GM12878 (cell line): ENCODE results near the gene NCKAP5. TPM values are rescaled to one million over a fixed set of nuclear protein-coding genes. Genes with fewer than 3 reads are reported as not detected.

Experiments
- ATAC-seq: fragments of 200-7000 bp; cut with Tn5 transposase; 3 replicates; pipeline ENCODE4 v1.9.1; 2020; ENCODE audit warnings: mild to moderate bottlenecking, moderate library complexity
- BruUV-seq: library from RNA; stranded (reverse); fragments of 400-500 nt; replicated peaks from 2 replicates; lab custom pipeline; 2021; lab: Mats Ljungman, UMichigan
- CTCF ChIA-PET: fragments of 300-600 bp; sonication (Branson Sonifier 250); formaldehyde crosslinking; extraction: SDS; loops from one replicate; lab custom pipeline; 2021; ENCODE audit warnings: inconsistent platforms; lab: Yijun Ruan, JAX
- POLR2A ChIA-PET: fragments of 350-600 bp; formaldehyde crosslinking; extraction: SDS; loops from one replicate; lab custom pipeline; 2021; ENCODE audit warnings: inconsistent platforms; lab: Charles Lee
- RAD21 ChIA-PET: fragments of 300-600 bp; sonication (Branson Sonifier 250); formaldehyde crosslinking; loops from one replicate; lab custom pipeline; 2023; ENCODE audit warnings: antibody characterized with exemption; ENCODE audit not compliant: unreplicated experiment; lab: Charles Lee
- SMC1A ChIA-PET: fragments of 300-600 bp; sonication (Branson Sonifier 250); formaldehyde crosslinking; loops from one replicate; lab custom pipeline; 2023; ENCODE audit not compliant: unreplicated experiment, uncharacterized antibody; lab: Charles Lee
- DNase-seq: peaks from one replicate; pipeline ENCODE4 v3.0.0-alpha.2; 2011; ENCODE audit warnings: low read depth, low spot score
- FAIRE-seq: peaks from 3 replicates; lab custom pipeline; 2011; peaks lifted over from hg19 to GRCh38; lab: Jason Lieb, UNC
- H2AFZ ChIP-seq: 2 replicates; pipeline ENCODE4 v1.6.0; 2011; ENCODE audit warnings: low read depth, low read length, control low read depth; ENCODE audit not compliant: control insufficient read depth
- H3K27ac ChIP-seq: 2 replicates; pipeline ENCODE4 v1.5.1; 2011; ENCODE audit warnings: control low read depth; ENCODE audit not compliant: control insufficient read depth, insufficient read depth
- H3K27me3 ChIP-seq, 2 experiments: replicated peaks in 1 of 2; 2 replicates each; pipeline versions ENCODE4 v1.6.0 to v1.6.1; 2011; ENCODE audit warnings: low read length in 1 of 2; ENCODE audit not compliant: control insufficient read depth in 2 of 2, insufficient read depth in 2 of 2
- H3K36me3 ChIP-seq, 2 experiments: 2 replicates each; pipeline ENCODE4 v1.5.1; 2011; ENCODE audit warnings: low read length in 1 of 2; ENCODE audit not compliant: control insufficient read depth in 2 of 2, insufficient read depth in 2 of 2
- H3K4me1 ChIP-seq: 2 replicates; pipeline ENCODE4 v1.6.1; 2011; ENCODE audit warnings: mild to moderate bottlenecking, low read length, moderate library complexity, mixed read lengths; ENCODE audit not compliant: control insufficient read depth, insufficient read depth
- H3K4me2 ChIP-seq: 2 replicates; pipeline ENCODE4 v1.6.0; 2011; ENCODE audit warnings: control low read depth; ENCODE audit not compliant: control insufficient read depth, insufficient read depth
- H3K4me3 ChIP-seq: fragments of 200-600 bp; sonication (generic); 2 replicates; pipeline ENCODE4 v1.5.1; 2016
- H3K79me2 ChIP-seq: 2 replicates; pipeline ENCODE4 v1.6.0; 2011; ENCODE audit warnings: low read length; ENCODE audit not compliant: control insufficient read depth, insufficient read depth
- H3K9ac ChIP-seq: 2 replicates; pipeline ENCODE4 v1.8.0; 2011; ENCODE audit warnings: low read length, control low read depth, mixed read lengths; ENCODE audit not compliant: control insufficient read depth, insufficient read depth
- H3K9me3 ChIP-seq: replicated peaks from 3 replicates; pipeline ENCODE4 v1.5.1; 2011; ENCODE audit warnings: mild to moderate bottlenecking, low read length; ENCODE audit not compliant: control insufficient read depth, insufficient read depth
- H4K20me1 ChIP-seq: 2 replicates; pipeline ENCODE4 v1.6.0; 2011; ENCODE audit not compliant: control insufficient read depth, insufficient read depth
- CHD2 ChIP-seq: IDR thresholded peaks from 2 replicates; pipeline ENCODE4 v1.6.1; 2011; ENCODE audit warnings: low read depth, low read length, improper control_type of control experiment, borderline replicate concordance
- EED ChIP-seq: sonication (generic); IDR thresholded peaks from 2 replicates; pipeline ENCODE4 v1.6.1; 2016; ENCODE audit warnings: antibody characterized with exemption, low read depth
- FOS ChIP-seq: IDR thresholded peaks from 3 replicates; pipeline ENCODE4 v1.6.1; 2011; ENCODE audit warnings: borderline replicate concordance; ENCODE audit not compliant: insufficient read length; ENCODE audit errors: extremely low read depth
- HDAC6 ChIP-seq: fragments of 200-600 bp; sonication (generic); IDR thresholded peaks from one replicate; pipeline ENCODE4 v1.8.0; 2017; ENCODE audit warnings: antibody characterized with exemption; ENCODE audit not compliant: unreplicated experiment
- KDM1A ChIP-seq: fragments of 200-600 bp; sonication (generic); IDR thresholded peaks from 2 replicates; pipeline ENCODE4 v1.6.1; 2016; ENCODE audit warnings: borderline replicate concordance
- RAD21 ChIP-seq: IDR thresholded peaks from 2 replicates; pipeline ENCODE4 v1.6.1; 2011; ENCODE audit warnings: mild to moderate bottlenecking, low read depth, low read length, moderate library complexity; ENCODE audit not compliant: insufficient read depth
- SP1 ChIP-seq: IDR thresholded peaks from one replicate; pipeline ENCODE4 v1.6.1; 2011; ENCODE audit warnings: low read depth, low read length
- ZZZ3 ChIP-seq: IDR thresholded peaks from 2 replicates; pipeline ENCODE4 v1.6.1; 2011; ENCODE audit warnings: low read depth; ENCODE audit not compliant: control insufficient read depth, insufficient read length
- WGBS: methylation state at CpG from one replicate; pipeline ENCODE4 v1.1.6; 2016; ENCODE audit warnings: low lambda C conversion rate; ENCODE audit not compliant: insufficient replicate concordance, insufficient coverage; ENCODE audit errors: missing lambda C conversion rate; 5-methylcytosine and 5-hydroxymethylcytosine counted together
- in situ Hi-C: fragments of 300-500 bp; cut with MboI; formaldehyde crosslinking; loops from 9 replicates; pipeline ENCODE4 v1.14.3; 2018; ENCODE audit warnings: mixed read lengths
- intact Hi-C: fragments of 100-400 bp; cut with micrococcal nuclease; formaldehyde crosslinking; loops from one replicate; pipeline ENCODE4 v1.14.2; 2022; ENCODE audit not compliant: unreplicated experiment
- polyA plus RNA-seq, 11 experiments: library from polyadenylated mRNA; depleted of rRNA in 4 of 11; unstranded in 6 of 11; stranded (reverse) in 5 of 11; fragments of >200 nt; fragmentation: Nextera tagmentation in 4 of 11; fragmentation: Illumina TruSeq in 1 of 11; extraction: Ambion mirVana in 4 of 11; extraction: Trizol in 1 of 11; gene quantifications; 1 replicate in 1 of 11; 2 replicates in 10 of 11; pipeline versions ENCODE4 v1.2.1 to v1.2.3, GENCODE V29; 2011 to 2016; ENCODE audit warnings: inconsistent platforms in 2 of 11, missing spikeins in 2 of 11, low read depth in 1 of 11
- total RNA-seq, 4 experiments: library from RNA; depleted of rRNA in 3 of 4; stranded (reverse); fragments of >200 nt in 3 of 4; fragmentation: Illumina TruSeq in 1 of 4; extraction: Trizol in 1 of 4; gene quantifications; 2 replicates each; pipeline versions ENCODE4 v1.2.1 to v1.2.3, GENCODE V29; 2013 to 2021
- TF ChIP-seq, protein P1 (sequence below): fragments of 450-650 bp; formaldehyde crosslinking; IDR thresholded peaks from 2 replicates; pipeline ENCODE4 v1.4.0; 2022; ENCODE audit warnings: mild to moderate bottlenecking, moderate library complexity

NCKAP5 gene
- total and polyA plus RNA-seq, 10 of the 15 experiments (the other 5 are each of a cell fraction or from before 2014, with no cell fraction given) = 0.06 to 0.44 (median 0.16) TPM

DNA sequence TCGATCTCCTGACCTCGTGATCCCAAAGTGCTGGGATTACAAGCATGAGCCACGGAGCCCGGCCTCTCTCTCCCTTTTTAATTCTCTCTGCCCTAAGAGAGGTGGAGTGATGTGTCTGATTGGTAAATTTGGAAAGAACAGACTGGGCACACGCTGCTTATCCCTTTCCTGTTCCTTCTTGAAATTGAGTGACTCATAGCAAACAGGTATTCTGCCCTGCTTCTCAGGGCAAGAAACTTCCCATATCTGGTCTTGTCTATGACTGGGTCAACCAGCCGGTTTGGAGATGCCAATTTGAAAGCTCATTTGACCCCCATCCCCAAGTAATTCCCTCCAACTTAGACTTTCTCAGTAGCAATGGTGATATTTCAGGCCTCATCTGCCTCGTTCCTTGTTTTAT, 913.3 kb downstream of the NCKAP5 start:
- Histone ChIP-seq H4K20me1 (no peaks in the 10 kb centered on the region), H3K27me3 (no peaks in the 10 kb centered on the region; a peak in 1 of 4 replicates), H3K36me3 (no peaks in the 10 kb centered on the region), H3K9me3 (no peaks in the 10 kb centered on the region), H3K27ac (no peak overlapping the region), H3K9ac (no peak overlapping the region), H3K4me3 (no peak overlapping the region), H2AFZ (no peak overlapping the region), H3K4me2 (no peak overlapping the region), H3K4me1 (no peaks in the 10 kb centered on the region), H3K79me2 (no peaks in the 10 kb centered on the region)
- no peak for ATAC-seq
- SMC1A ChIA-PET = no interaction called here
- TF ChIP-seq, protein P1, sequence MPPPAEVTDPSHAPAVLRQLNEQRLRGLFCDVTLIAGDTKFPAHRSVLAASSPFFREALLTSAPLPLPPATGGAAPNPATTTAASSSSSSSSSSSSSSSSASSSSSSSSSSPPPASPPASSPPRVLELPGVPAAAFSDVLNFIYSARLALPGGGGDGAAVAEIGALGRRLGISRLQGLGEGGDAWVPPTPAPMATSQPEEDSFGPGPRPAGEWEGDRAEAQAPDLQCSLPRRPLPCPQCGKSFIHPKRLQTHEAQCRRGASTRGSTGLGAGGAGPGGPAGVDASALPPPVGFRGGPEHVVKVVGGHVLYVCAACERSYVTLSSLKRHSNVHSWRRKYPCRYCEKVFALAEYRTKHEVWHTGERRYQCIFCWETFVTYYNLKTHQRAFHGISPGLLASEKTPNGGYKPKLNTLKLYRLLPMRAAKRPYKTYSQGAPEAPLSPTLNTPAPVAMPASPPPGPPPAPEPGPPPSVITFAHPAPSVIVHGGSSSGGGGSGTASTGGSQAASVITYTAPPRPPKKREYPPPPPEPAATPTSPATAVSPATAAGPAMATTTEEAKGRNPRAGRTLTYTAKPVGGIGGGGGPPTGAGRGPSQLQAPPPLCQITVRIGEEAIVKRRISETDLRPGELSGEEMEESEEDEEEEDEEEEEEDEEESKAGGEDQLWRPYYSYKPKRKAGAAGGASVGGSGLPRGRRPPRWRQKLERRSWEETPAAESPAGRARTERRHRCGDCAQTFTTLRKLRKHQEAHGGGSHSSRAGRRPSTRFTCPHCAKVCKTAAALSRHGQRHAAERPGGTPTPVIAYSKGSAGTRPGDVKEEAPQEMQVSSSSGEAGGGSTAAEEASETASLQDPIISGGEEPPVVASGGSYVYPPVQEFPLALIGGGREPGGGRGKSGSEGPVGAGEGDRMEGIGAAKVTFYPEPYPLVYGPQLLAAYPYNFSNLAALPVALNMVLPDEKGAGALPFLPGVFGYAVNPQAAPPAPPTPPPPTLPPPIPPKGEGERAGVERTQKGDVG = no peak
- TF ChIP-seq EED = no peak
- TF ChIP-seq FOS = no peak
- TF ChIP-seq ZZZ3 = no peak
- no peak for TF ChIP-seq HDAC6
- no peak for TF ChIP-seq SP1
- TF ChIP-seq KDM1A = no peak
- no peak for TF ChIP-seq CHD2
- TF ChIP-seq RAD21 = no peak
- intact Hi-C loops = no loop called here
- POLR2A ChIA-PET = no interaction called here
- RAD21 ChIA-PET = no interaction called here
- BruUV-seq = no TSS peak
- WGBS = 24% methylated on average over 7 of the region's 7 CpGs
- CTCF ChIA-PET = interaction anchor here (0.7 kb wide), 1 partner anchor 1473 kb away, joined by 3 read pairs; no protein-coding TSS in a partner anchor
- FAIRE-seq = no peak
- no peak for DNase-seq
- in situ Hi-C loops = no loop called here
